Measurements from ENCODE around the gene NFIB.

The NFIB gene

GRCh38 chr9:14214065-14214684 is 99.8 kb downstream of the NFIB start:
- H3K4me3 ChIP-seq (replicated peaks; ENCODE audit: low read depth, low read length): no peak overlapping the region
- no peak for DNase-seq (ENCODE audit: extremely low read depth, low read depth)
- TF ChIP-seq CTCF (IDR thresholded peaks at IDR 0.05; ENCODE audit: low read depth, low read length, missing control alignments): no peak

GRCh38 chr9:14213504-14213903 is 100.4 kb downstream of the NFIB start:
- no peak overlapping the region for H3K4me3 ChIP-seq (replicated peaks; ENCODE audit: low read depth, low read length)
- DNase-seq (ENCODE audit: extremely low read depth, low read depth): no peak
- TF ChIP-seq CTCF (IDR thresholded peaks at IDR 0.05; ENCODE audit: low read depth, low read length, missing control alignments): no peak

- no peak for TF ChIP-seq CTCF (IDR thresholded peaks at IDR 0.05; ENCODE audit: low read depth, low read length, missing control alignments)
- DNase-seq (ENCODE audit: extremely low read depth, low read depth): no peak
- no peak overlapping the region for H3K4me3 ChIP-seq (replicated peaks; ENCODE audit: low read depth, low read length)
These were observed 101.1 kb downstream of the NFIB start for GRCh38 chr9:14212697-14213420.

- no peak overlapping the region for H3K4me3 ChIP-seq (replicated peaks; ENCODE audit: low read depth, low read length)
- no peak for DNase-seq (ENCODE audit: extremely low read depth, low read depth)
- no peak for TF ChIP-seq CTCF (IDR thresholded peaks at IDR 0.05; ENCODE audit: low read depth, low read length, missing control alignments)
These were observed 101.9 kb downstream of the NFIB start for GRCh38 chr9:14212077-14212476.

- no peak overlapping the region for H3K4me3 ChIP-seq (replicated peaks; ENCODE audit: low read depth, low read length)
- DNase-seq (ENCODE audit: extremely low read depth, low read depth): no peak
- TF ChIP-seq CTCF (IDR thresholded peaks at IDR 0.05; ENCODE audit: low read depth, low read length, missing control alignments): no peak
These were observed 102.4 kb downstream of the NFIB start for GRCh38 chr9:14211564-14211963.

GRCh38 chr9:14210428-14210827 is 103.5 kb downstream of the NFIB start:
- no peak overlapping the region for H3K4me3 ChIP-seq (replicated peaks; ENCODE audit: low read depth, low read length)
- no peak for TF ChIP-seq CTCF (IDR thresholded peaks at IDR 0.05; ENCODE audit: low read depth, low read length, missing control alignments)
- DNase-seq (ENCODE audit: extremely low read depth, low read depth): no peak
